ENCODE data around the gene KLHL1. TPM values are rescaled to one million over a fixed set of nuclear protein-coding genes. Genes with fewer than 3 reads are reported as not detected.

The KLHL1 gene
- total and polyA plus RNA-seq, 4 donors: 0.14 TPM; not detected in 3

- no peaks in the 10 kb centered on the region for H3K4me1 ChIP-seq (ENCODE audit: control insufficient read depth in 5 of 5, insufficient read depth in 5 of 5, low read length in 5 of 5)
- TF ChIP-seq CTCF (IDR thresholded peaks at IDR 0.05; ENCODE audit: control extremely low read depth, extremely low read depth): no peak
- 78 to 91% methylated on average over 4 of the region's 4 CpGs for WGBS, 2 donors
- H3K36me3 ChIP-seq (ENCODE audit: control insufficient read depth in 4 of 4, insufficient read depth in 4 of 4, low read length in 4 of 4): no peaks in the 10 kb centered on the region
- H3K27me3 ChIP-seq (ENCODE audit: control insufficient read depth in 3 of 3, insufficient read depth in 3 of 3, low read length in 2 of 3): no peaks in the 10 kb centered on the region
- peaks cover 0 to 2% (median 0%) of the 10 kb centered on the region in 4 donors for H3K9me3 ChIP-seq (ENCODE audit: control insufficient read depth in 4 of 4, insufficient read depth in 3 of 4, low read length in 3 of 4)
- H3K4me3 ChIP-seq: no peak overlapping the region
- no peak overlapping the region for H3K9ac ChIP-seq (ENCODE audit: insufficient read depth in 1 of 2, low read length in 2 of 2)
- no peak for ATAC-seq (ENCODE audit: insufficient read depth, low FRiP score)
- no peak for DNase-seq
- H3K27ac ChIP-seq (ENCODE audit: low read depth in 1 of 2, low read length in 1 of 2): no peak overlapping the region
These were observed 158.1 kb downstream of the KLHL1 start for GRCh38 chr13:69950160-69950559.

GRCh38 chr13:69948016-69948415 lies 160.2 kb downstream of the KLHL1 start:
- Histone ChIP-seq H3K27ac (ENCODE audit: low read depth in 1 of 2, low read length in 1 of 2) (no peak overlapping the region), H3K4me3 (no peak overlapping the region), H3K9me3 (ENCODE audit: control insufficient read depth in 4 of 4, insufficient read depth in 3 of 4, low read length in 3 of 4) (peaks cover 0 to 2% (median 0%) of the 10 kb centered on the region in 4 donors), H3K27me3 (ENCODE audit: control insufficient read depth in 3 of 3, insufficient read depth in 3 of 3, low read length in 2 of 3) (no peaks in the 10 kb centered on the region), H3K4me1 (ENCODE audit: control insufficient read depth in 5 of 5, insufficient read depth in 5 of 5, low read length in 5 of 5) (no peaks in the 10 kb centered on the region), H3K36me3 (ENCODE audit: control insufficient read depth in 4 of 4, insufficient read depth in 4 of 4, low read length in 4 of 4) (no peaks in the 10 kb centered on the region), H3K9ac (ENCODE audit: insufficient read depth in 1 of 2, low read length in 2 of 2) (no peak overlapping the region)
- ATAC-seq (ENCODE audit: insufficient read depth, low FRiP score) (no peak), DNase-seq (no peak)
- WGBS, 2 donors: 9 to 18% methylated on average over 3 of the region's 3 CpGs
- no peak for TF ChIP-seq CTCF (IDR thresholded peaks at IDR 0.05; ENCODE audit: control extremely low read depth, extremely low read depth)

DNA sequence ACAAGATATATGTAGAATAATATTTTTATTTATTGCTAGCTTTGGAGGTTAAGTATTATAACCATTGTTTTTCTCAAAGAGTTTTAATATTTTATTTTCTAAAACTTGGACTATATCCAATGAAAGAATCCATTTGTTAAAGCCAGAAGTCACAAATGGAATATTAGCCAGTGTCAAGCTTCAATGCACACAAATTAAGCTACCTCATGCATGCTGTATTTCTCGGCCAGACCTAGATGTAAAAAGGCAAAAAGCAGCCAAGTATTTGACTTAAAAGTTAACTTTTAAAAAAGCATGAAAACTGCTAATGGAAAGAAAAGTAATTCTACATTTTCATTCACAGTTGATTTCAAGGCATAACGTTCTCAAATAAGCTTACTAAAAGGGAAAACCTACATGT lies 160.7 kb downstream of the KLHL1 start:
- TF ChIP-seq CTCF (IDR thresholded peaks at IDR 0.05; ENCODE audit: control extremely low read depth, extremely low read depth): no peak
- Histone ChIP-seq H3K4me1 (ENCODE audit: control insufficient read depth in 5 of 5, insufficient read depth in 5 of 5, low read length in 5 of 5) (no peaks in the 10 kb centered on the region), H3K36me3 (ENCODE audit: control insufficient read depth in 4 of 4, insufficient read depth in 4 of 4, low read length in 4 of 4) (no peaks in the 10 kb centered on the region), H3K9me3 (ENCODE audit: control insufficient read depth in 4 of 4, insufficient read depth in 3 of 4, low read length in 3 of 4) (peaks cover 0 to 2% (median 0%) of the 10 kb centered on the region in 4 donors), H3K27me3 (ENCODE audit: control insufficient read depth in 3 of 3, insufficient read depth in 3 of 3, low read length in 2 of 3) (no peaks in the 10 kb centered on the region), H3K27ac (ENCODE audit: low read depth in 1 of 2, low read length in 1 of 2) (no peak overlapping the region), H3K4me3 (no peak overlapping the region), H3K9ac (ENCODE audit: insufficient read depth in 1 of 2, low read length in 2 of 2) (no peak overlapping the region)
- WGBS, 2 donors: 24 to 44% methylated on average over 2 of the region's 2 CpGs
- no peak for ATAC-seq (ENCODE audit: insufficient read depth, low FRiP score)
- no peak for DNase-seq

- WGBS, 2 donors: 69 to 85% methylated on average over 1 of the region's 1 CpG
- no peaks in the 10 kb centered on the region for H3K4me1 ChIP-seq (ENCODE audit: control insufficient read depth in 5 of 5, insufficient read depth in 5 of 5, low read length in 5 of 5)
- H3K4me3 ChIP-seq: no peak overlapping the region
- H3K9ac ChIP-seq (ENCODE audit: insufficient read depth in 1 of 2, low read length in 2 of 2): no peak overlapping the region
- no peak for TF ChIP-seq CTCF (IDR thresholded peaks at IDR 0.05; ENCODE audit: control extremely low read depth, extremely low read depth)
- H3K36me3 ChIP-seq (ENCODE audit: control insufficient read depth in 4 of 4, insufficient read depth in 4 of 4, low read length in 4 of 4): no peaks in the 10 kb centered on the region
- no peak for ATAC-seq (ENCODE audit: insufficient read depth, low FRiP score)
- no peak overlapping the region for H3K27ac ChIP-seq (ENCODE audit: low read depth in 1 of 2, low read length in 1 of 2)
- DNase-seq: no peak
- H3K27me3 ChIP-seq (ENCODE audit: control insufficient read depth in 3 of 3, insufficient read depth in 3 of 3, low read length in 2 of 3): no peaks in the 10 kb centered on the region
- H3K9me3 ChIP-seq (ENCODE audit: control insufficient read depth in 4 of 4, insufficient read depth in 3 of 4, low read length in 3 of 4): peaks cover 0 to 2% (median 0%) of the 10 kb centered on the region in 4 donors
These were observed 161.7 kb downstream of the KLHL1 start for GRCh38 chr13:69946511-69946910.
